Endothelial cell of umbilical vein (primary cell): ENCODE measurements around the gene ATXN3L. TPM values are rescaled to one million over a fixed set of nuclear protein-coding genes. Genes with fewer than 3 reads are reported as not detected.

Experiments
- BruUV-seq: library from RNA; stranded (reverse); fragments of 400-500 nt; replicated peaks from 2 replicates; lab custom pipeline; 2021; lab: Mats Ljungman, UMichigan
- CTCF ChIA-PET: fragments of 300-600, 350-600 bp; sonication (Branson Sonifier 250); formaldehyde crosslinking; loops from one replicate; lab custom pipeline; 2021; ENCODE audit warnings: antibody characterized with exemption, inconsistent platforms; lab: Charles Lee
- POLR2A ChIA-PET: fragments of 300-600, 350-600 bp; sonication (Branson Sonifier 250); formaldehyde crosslinking; loops from one replicate; lab custom pipeline; 2021; ENCODE audit warnings: antibody characterized with exemption, inconsistent platforms; lab: Charles Lee
- DNase-seq: peaks from one replicate; pipeline ENCODE4 v3.0.0-alpha.2; 2011; ENCODE audit warnings: low read depth, low spot score
- FAIRE-seq: peaks from 2 replicates; lab custom pipeline; 2011; peaks lifted over from hg19 to GRCh38; lab: Jason Lieb, UNC
- H2AFZ ChIP-seq: 2 replicates; pipeline ENCODE4 v1.6.0; 2012; ENCODE audit warnings: low read depth, low read length, control low read depth, inconsistent platforms
- H3K27ac ChIP-seq: 2 replicates; pipeline ENCODE4 v1.5.1; 2011; ENCODE audit warnings: low read depth, mild to moderate bottlenecking, control low read depth, low read length, moderate library complexity; ENCODE audit not compliant: insufficient read depth
- H3K27me3 ChIP-seq, 2 experiments: 2 replicates each; pipeline versions ENCODE4 v1.6.0 to v1.6.1; 2011; ENCODE audit warnings: low read length in 2 of 2, mixed read lengths in 1 of 2; ENCODE audit not compliant: control insufficient read depth in 2 of 2, insufficient read depth in 2 of 2
- H3K36me3 ChIP-seq, 2 experiments: 2 replicates in 1 of 2; 3 replicates in 1 of 2; pipeline ENCODE4 v1.5.1; 2011; ENCODE audit warnings: low read length in 2 of 2, mild to moderate bottlenecking in 1 of 2, moderate library complexity in 1 of 2; ENCODE audit not compliant: control insufficient read depth in 2 of 2, insufficient read depth in 2 of 2; ENCODE audit errors: extremely low read depth in 1 of 2
- H3K4me1 ChIP-seq: 3 replicates; pipeline ENCODE4 v1.5.1; 2011; ENCODE audit warnings: mild to moderate bottlenecking, low read length; ENCODE audit not compliant: control insufficient read depth, insufficient read depth; ENCODE audit errors: extremely low read depth
- H3K4me2 ChIP-seq: 2 replicates; pipeline ENCODE4 v1.6.1; 2011; ENCODE audit warnings: low read length, control low read depth, mixed read lengths; ENCODE audit not compliant: insufficient read depth
- H3K4me3 ChIP-seq, 3 experiments: fragments of 200-600 bp in 1 of 3; sonication (generic), shearing (Covaris generic) in 1 of 3; replicated peaks in 1 of 3; 2 replicates each; pipeline ENCODE4 v1.5.1; 2011 to 2016; ENCODE audit warnings: control low read depth in 3 of 3, low read length in 3 of 3, mild to moderate bottlenecking in 2 of 3, inconsistent platforms in 1 of 3, low read depth in 1 of 3, moderate library complexity in 1 of 3; ENCODE audit not compliant: insufficient read depth in 1 of 3
- H3K79me2 ChIP-seq: 2 replicates; pipeline ENCODE4 v1.6.0; 2012; ENCODE audit warnings: low read length, inconsistent platforms; ENCODE audit not compliant: control insufficient read depth, insufficient read depth
- H3K9ac ChIP-seq: replicated peaks from 2 replicates; pipeline ENCODE3; 2011; ENCODE audit warnings: low read length, control low read depth; ENCODE audit not compliant: insufficient read depth; ENCODE audit errors: extremely low read depth
- H3K9me1 ChIP-seq: replicated peaks from 3 replicates; pipeline ENCODE4 v1.6.0; 2011; ENCODE audit warnings: mild to moderate bottlenecking, low read length; ENCODE audit not compliant: control insufficient read depth, insufficient read depth; ENCODE audit errors: extremely low read depth
- H3K9me3 ChIP-seq: replicated peaks from 2 replicates; pipeline ENCODE4 v1.5.1; 2012; ENCODE audit warnings: low read length, inconsistent platforms; ENCODE audit not compliant: control insufficient read depth, insufficient read depth
- H4K20me1 ChIP-seq: replicated peaks from 2 replicates; pipeline ENCODE3; 2011; ENCODE audit warnings: mild to moderate bottlenecking, low read length; ENCODE audit not compliant: control insufficient read depth, insufficient read depth; ENCODE audit errors: extremely low read depth
- CTCF ChIP-seq, 2 donors: IDR thresholded peaks; 1 replicate in 1 of 2; 2 replicates in 1 of 2; pipeline ENCODE4 v1.5.1; 2011; ENCODE audit warnings: low read length in 2 of 2, mild to moderate bottlenecking in 2 of 2, moderate library complexity in 2 of 2, control low read depth in 1 of 2, inconsistent platforms in 1 of 2, low read depth in 1 of 2; ENCODE audit not compliant: insufficient read depth in 1 of 2; ENCODE audit errors: extremely low read depth in 1 of 2
- EZH2 ChIP-seq: IDR thresholded peaks from 2 replicates; pipeline ENCODE4 v1.6.1; 2012; ENCODE audit warnings: borderline replicate concordance, low read depth, mild to moderate bottlenecking, moderate library complexity, low read length, inconsistent platforms; ENCODE audit not compliant: severe bottlenecking
- FOS ChIP-seq: IDR thresholded peaks from 2 replicates; pipeline ENCODE4 v1.6.1; 2011; ENCODE audit warnings: mild to moderate bottlenecking, low read length, moderate library complexity, borderline replicate concordance; ENCODE audit not compliant: insufficient read depth
- GATA2 ChIP-seq: IDR thresholded peaks from 2 replicates; pipeline ENCODE4 v1.7.0; 2011; ENCODE audit warnings: low read depth, mild to moderate bottlenecking, moderate library complexity, mixed read lengths, low read length; ENCODE audit not compliant: insufficient read length, insufficient read depth
- JUN ChIP-seq: IDR thresholded peaks from 2 replicates; pipeline ENCODE4 v1.6.1; 2011; ENCODE audit warnings: borderline replicate concordance, low read depth; ENCODE audit not compliant: insufficient read length, insufficient read depth
- MAX ChIP-seq: IDR thresholded peaks from 2 replicates; pipeline ENCODE4 v1.6.1; 2011; ENCODE audit not compliant: insufficient read depth, insufficient read length
- MYC ChIP-seq: IDR thresholded peaks from one replicate; pipeline ENCODE4 v1.6.1; 2011; ENCODE audit warnings: mild to moderate bottlenecking, low read depth, low read length
- POLR2A ChIP-seq: IDR thresholded peaks from 2 replicates; pipeline ENCODE4 v1.6.1; 2012; ENCODE audit warnings: low read depth, mild to moderate bottlenecking, control low read depth, low read length
- POLR2AphosphoS5 ChIP-seq: IDR thresholded peaks from 2 replicates; pipeline ENCODE4 v1.6.1; 2012; ENCODE audit warnings: low read depth, mild to moderate bottlenecking, control low read depth, low read length, moderate library complexity; ENCODE audit not compliant: insufficient read depth
- dilution Hi-C: fragments of 300-500 bp; cut with MboI; formaldehyde crosslinking; loops from one replicate; pipeline ENCODE4 v1.15.0; 2019; ENCODE audit warnings: low sequenced_read_pairs; ENCODE audit not compliant: extremely low pct_ligation_motif_present
- intact Hi-C: fragments of 100-400 bp; cut with micrococcal nuclease; formaldehyde crosslinking; loops from one replicate; pipeline ENCODE4 v1.10.0; 2022
- polyA plus RNA-seq, 4 experiments: library from polyadenylated mRNA; depleted of rRNA in 3 of 4; stranded (reverse) in 3 of 4; unstranded in 1 of 4; fragments of >200 nt; gene quantifications; 2 replicates each; pipeline versions ENCODE4 v1.2.1 to v1.2.3, GENCODE V29; 2011 to 2012; ENCODE audit warnings: missing spikeins in 1 of 4
- total RNA-seq: library from RNA; stranded (reverse); gene quantifications from 2 replicates; pipeline ENCODE4 v1.2.3, GENCODE V29; 2021

The ATXN3L gene
- total and polyA plus RNA-seq, 2 donors (not counting 3 experiments of a cell fraction or from before 2014, with no cell fraction given) = not detected

- FAIRE-seq (no peak), DNase-seq (no peak)
- TF ChIP-seq FOS (no peak), POLR2A (no peak), POLR2AphosphoS5 (no peak), MYC (no peak), EZH2 (no peak), MAX (no peak), GATA2 (no peak), CTCF (IDR thresholded peaks at IDR 0.05; ENCODE audit: extremely low read depth in 1 of 2, insufficient read depth in 1 of 2, low read depth in 1 of 2, low read length in 2 of 2) (no peak), JUN (no peak)
- CTCF ChIA-PET = no interaction called here
- Histone ChIP-seq H3K79me2 (no peaks in the 10 kb centered on the region), H3K27me3 (no peaks in the 10 kb centered on the region), H3K9me1 (no peaks in the 10 kb centered on the region), H3K9ac (no peak overlapping the region), H3K4me2 (no peak overlapping the region), H3K4me1 (no peaks in the 10 kb centered on the region), H4K20me1 (no peaks in the 10 kb centered on the region), H3K9me3 (no peaks in the 10 kb centered on the region), H3K27ac (no peak overlapping the region), H2AFZ (no peak overlapping the region), H3K4me3 (no peak overlapping the region), H3K36me3 (no peaks in the 10 kb centered on the region)
- POLR2A ChIA-PET = no interaction called here
- dilution Hi-C loops = no loop called here
- BruUV-seq = no TSS peak
- intact Hi-C loops = no loop called here
These were observed 7.8 kb upstream of the ATXN3L start for GRCh38 chrX:13327666-13328065.
